GM19025 (cell line): ENCODE data around the gene SGPL1.

ENCODE experiments used
- ATAC-seq: cut with Tn5 transposase; IDR thresholded peaks from one replicate; pipeline ENCODE4 v1.9.1; 2021; ENCODE audit warnings: mild to moderate bottlenecking, low read depth, moderate library complexity; ENCODE audit not compliant: unreplicated experiment

SGPL1 gene

DNA sequence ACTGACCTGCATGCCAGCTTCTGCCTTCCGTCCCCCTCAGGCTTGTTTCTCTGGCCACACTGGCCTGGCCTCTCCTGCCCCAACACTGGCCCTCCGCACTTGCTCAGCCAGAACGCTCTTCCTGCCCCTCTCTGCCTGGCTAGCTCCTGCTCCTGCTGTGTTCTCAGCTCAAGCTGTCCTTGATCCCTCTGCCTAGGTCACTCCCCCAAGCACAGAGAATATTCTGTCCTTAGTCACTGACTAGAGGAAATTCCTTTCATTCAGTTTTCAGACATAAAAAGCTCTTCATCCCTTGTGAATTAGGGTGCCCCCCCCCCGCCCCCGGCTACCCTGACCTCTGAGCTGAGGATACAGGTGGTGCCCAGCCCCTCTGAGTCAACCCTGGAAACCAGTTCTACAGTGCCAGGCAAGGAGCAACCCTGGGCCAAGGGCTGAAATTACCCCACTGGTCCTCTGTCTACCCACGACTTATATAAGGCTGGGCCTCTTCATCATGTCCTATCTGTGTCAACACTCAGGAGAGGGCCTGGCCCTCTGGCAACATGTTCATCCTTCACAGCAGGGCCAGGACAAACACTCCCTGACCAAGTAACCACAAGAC is 6.6 kb upstream of the SGPL1 start:
- no peak for ATAC-seq

- ATAC-seq, result no peak
Measured at GRCh38 chr10:70809726-70810125, 6.0 kb upstream of the SGPL1 start.

DNA sequence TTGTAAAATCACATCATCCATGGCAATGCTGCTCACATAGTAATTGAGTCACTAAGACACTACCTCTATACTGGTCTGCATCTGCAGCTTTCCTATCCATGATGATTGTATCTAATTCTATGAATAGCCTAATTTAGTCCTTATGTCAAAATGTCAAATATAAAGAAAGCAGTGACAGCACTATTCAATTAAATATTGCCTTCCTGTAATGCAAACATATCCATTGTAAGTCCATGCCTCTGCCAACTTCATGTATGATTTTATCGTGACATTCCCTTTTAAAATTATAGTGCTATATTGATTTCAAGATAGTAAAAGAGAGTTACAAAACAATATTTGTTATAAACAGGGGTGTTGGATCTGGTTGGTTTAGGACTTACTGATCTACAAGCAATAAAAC is 4.8 kb upstream of the SGPL1 start:
- ATAC-seq, result no peak

DNA sequence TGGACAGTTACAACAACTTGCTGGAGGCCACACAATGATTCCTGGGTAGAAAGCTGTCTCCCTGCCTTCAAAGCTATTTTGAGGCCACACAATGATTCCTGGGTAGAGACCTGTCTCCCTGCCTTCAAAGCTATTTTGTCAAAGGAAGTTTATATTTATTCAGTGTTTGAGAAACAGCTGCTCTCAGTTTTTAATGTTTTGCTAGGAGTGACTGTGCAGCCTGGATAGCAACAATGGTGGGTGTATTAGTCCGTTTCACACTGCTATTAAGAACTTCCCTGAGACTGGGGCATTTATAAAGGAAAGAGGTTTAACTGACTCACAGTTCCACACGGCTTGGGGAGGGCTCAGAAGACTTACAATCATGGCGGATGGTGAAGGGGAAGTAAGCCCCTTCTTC is 3.9 kb upstream of the SGPL1 start:
- no peak for ATAC-seq

GRCh38 chr10:70812814-70813213 is 2.9 kb upstream of the SGPL1 start:
- ATAC-seq, result no peak

GRCh38 chr10:70814126-70814525 is 1.6 kb upstream of the SGPL1 start:
- ATAC-seq, result no peak

GRCh38 chr10:70816220-70816894 is 609 bp downstream of the SGPL1 start:
- peak; percentile 30 for ATAC-seq

DNA sequence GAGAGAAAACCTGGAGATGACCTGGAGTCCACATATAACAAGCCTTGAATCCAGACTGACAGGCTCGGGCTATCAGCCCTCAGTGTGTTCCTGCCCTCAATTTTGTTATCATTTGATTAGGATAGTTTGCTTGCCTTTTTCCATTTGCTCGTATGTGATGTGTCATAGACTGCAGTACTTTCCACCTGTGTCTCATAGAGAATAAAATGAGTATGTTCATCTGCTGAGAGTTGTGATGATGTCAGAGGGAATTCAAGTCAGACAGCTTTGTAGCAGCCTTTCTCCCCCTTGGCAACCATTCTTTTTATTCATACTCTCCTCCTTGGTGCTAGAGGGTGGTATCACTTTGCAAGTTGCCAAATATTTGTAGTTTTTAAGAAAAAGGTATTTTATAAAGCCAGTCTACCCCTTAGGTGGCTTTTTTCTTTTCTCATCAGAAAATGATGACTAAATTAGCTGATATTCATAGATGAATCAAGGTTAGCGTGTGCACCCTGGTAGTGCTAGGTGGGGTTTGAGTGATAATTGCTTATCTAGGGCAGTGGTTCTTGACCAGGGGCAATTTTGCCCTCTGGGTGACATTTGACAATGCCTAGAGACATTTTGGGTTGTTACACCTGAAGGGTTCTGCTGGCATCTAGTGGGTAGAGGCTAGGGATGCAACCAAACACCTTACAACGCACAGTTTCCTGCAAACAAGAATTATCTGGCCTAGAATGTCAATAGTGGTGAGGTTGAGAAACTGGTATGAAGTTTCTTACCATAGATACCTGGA is 5.4 kb downstream of the SGPL1 start:
- no peak for ATAC-seq

DNA sequence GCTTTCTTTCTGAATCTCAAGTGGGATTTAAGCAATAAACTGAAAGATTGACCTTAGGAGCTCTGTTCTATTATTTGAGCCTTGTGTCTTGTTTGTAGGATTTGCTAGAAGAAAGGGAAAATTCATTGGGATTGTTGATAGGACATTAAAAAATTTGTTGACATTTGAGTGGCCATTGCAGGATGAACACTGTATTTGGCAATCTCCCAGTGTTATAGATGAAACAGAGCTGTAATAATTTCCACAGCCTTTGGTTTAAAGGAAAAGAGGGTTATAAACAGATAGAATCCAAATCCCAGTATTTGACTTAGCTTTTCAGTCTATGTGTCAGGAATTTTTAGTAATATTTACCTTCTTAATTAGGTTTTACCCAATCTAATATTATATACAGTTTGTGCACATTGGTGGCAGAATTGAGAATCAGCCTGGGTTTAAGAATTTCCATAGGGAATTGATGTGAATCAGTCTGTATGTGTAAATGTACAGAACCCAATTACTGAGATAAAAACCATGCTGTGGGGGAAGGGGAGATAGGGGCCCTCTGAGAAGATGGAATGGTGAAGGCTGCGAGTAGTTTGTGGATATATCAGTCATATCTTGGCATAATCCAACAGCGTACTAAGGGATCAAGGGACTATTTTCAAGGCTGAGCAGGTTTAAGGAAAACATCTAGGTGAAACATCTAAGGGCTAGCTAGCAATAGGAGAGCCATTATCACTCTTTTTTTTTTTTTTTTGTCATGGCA is 6.5 kb downstream of the SGPL1 start:
- no peak for ATAC-seq

- ATAC-seq, result no peak
Measured at GRCh38 chr10:70827086-70827757, 11.5 kb downstream of the SGPL1 start.

DNA sequence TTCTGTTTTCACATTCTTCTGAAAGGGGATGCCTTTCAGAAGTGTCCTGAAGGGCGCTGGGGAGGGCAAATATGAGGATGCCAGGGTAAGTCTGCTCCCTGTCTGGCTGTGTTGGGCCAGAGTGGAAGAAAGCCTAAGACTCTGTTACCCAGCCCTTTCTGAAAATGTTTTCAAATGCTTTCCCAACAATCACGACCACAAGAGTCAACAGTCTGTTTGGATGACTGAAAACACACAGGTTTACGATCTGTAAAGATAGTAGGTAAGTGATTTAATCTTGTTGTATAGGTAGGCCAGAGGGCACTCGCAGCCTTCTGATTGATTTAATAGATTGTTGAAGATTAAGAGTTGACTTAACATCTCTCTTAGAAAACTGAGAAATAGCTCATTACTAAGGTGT is 13.2 kb downstream of the SGPL1 start:
- no peak for ATAC-seq

GRCh38 chr10:70829543-70829942 is 13.8 kb downstream of the SGPL1 start:
- ATAC-seq, result no peak

DNA sequence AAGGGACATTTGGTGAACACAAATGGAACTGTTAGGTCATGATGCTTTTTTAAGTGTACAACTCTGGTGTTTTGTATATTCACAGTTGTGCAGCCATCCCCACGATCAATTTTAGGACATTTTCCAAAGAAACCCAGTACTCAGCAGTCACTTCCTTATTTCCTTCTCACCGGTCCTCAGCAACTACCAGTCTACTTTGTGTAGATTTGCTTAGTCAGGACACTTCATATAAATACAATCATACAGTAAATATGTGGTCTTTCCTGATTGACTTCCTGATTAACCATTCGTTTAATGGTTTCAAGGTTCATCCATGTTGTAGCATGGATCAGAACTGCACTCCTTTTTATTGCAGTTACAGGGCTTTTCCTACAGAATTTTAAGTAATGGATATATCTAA is 14.4 kb downstream of the SGPL1 start:
- no peak for ATAC-seq

DNA sequence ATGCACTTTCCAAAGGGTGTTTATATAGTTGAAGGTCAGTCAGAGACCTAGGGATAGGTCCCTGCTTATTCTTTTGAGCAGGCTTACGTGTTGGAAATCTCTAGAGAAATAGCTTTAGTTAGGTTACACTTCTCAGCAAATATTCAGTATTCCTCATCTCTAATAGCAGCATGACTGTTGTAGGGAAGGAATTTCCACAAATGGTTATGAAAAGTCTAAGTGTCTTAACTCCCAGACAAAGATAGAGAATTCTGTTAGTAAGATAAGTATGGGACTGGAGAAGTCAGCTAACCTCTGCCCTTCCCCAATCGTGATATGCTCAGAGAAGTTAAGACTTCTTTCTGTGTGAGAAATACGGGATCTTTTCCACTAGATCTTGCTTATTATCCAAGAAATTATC is 16.5 kb downstream of the SGPL1 start:
- no peak for ATAC-seq

DNA sequence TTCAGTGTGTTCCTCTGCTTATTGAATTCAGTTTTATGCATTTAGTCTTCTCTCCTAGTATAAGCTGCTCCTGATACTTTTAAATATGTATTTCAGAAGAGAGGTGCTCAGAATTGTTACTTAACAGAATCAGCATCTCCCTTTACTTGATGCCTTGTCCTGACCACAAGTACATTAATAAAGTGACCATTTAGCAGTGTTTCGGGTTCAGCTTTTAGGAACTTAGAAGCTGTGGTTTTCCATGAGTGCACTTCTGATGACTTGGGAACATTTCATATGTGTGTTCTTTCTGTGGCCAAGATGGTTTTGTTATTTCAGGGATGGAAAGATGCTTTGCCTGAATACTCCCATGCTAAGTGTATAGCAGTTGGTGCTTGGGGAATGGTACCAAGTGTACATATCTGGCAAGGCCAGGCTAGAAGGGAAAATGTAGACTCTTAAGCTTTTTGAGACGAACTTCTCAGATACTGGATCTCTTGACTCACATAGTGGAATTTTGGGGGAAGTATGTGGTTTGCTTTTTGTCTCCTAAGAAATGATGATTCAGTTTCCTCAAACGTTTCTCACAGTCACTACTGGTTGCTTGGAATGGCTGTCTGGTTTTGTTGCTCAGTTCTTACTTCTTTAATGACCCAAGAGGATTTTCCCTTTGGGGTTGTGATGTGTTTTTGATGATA is 17.2 kb downstream of the SGPL1 start:
- ATAC-seq, result no peak

DNA sequence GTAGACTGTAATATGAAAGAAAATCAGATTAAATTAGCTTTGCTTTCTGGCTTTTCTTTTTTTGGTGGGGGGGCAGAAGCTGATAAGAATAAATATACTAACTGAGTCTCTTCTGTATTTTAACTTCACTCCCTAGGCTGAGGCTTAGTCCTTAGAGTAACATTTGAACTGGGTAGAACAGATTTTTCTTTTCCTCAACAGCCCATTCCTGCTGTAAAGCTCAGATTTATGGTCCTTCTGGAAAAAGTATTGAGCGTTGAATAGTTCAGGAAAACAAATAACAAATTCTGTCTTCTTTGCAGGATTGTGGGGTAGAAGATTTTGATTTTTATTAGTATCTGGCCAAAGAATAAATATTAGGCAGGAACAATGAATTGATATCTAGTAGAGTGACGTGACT is 17.9 kb downstream of the SGPL1 start:
- no peak for ATAC-seq

- ATAC-seq, result no peak
Measured at GRCh38 chr10:70834021-70834420, 18.3 kb downstream of the SGPL1 start.

DNA sequence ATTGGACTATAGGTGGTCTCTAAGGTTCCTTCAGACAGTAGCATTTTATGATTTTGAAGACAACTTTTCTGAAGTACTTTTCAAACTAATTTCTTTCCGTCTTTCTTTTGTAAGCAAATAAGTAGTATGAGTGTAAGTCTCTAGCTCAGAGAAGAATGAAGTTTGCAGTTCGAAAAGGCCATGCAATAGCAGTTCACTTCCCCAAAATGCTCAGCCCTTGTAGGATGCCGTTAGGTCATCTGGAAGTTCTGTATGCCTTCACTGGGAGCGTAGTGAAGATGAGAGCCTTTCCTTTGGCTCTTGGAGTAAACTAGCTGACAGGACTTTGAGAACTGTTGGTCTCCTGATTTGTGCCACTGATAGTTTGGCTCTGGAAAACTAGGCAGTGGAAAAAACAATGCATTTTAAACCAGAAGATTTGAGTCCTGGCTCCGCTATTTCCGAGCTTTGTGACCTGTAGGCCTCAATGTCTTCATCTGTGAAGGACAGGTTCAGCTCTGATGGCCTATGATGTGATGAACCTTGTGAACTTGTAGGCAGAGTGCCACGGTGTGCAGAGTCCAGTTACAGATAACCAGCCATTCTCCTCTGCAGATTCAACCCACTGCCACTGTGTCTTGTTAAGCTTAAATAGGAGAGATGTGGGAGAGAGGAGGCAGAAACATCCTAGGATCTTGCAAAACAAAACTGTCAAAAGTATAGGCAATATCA is 18.8 kb downstream of the SGPL1 start:
- no peak for ATAC-seq

DNA sequence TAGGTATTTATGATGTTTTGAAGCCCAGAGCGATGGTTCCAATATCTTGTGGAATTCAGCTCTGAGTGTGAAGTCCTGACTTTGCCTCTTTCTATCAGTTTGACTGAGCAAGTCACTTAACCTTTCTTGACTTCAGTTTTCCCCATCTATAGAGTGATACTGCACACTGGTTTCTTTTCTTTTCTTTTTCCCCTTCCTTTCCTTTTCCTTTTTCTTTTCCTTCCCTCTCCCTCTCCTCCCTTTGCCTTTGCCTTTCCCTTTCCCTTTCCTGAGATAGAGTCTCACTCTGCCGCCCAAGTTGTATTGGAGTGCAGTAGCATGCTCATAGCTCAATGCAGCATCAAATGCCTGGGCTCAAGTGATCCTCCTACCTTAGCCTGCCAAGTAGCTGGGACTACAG is 20.6 kb downstream of the SGPL1 start:
- no peak for ATAC-seq
